DMS153 treated with DMSO at 0.1 percent for 48 hours (cell line): ENCODE data around the gene CA6.
"Not testable (repeated sequence)": the region's sequence is repeated elsewhere in the genome, so short reads cannot be mapped to it uniquely, and the experiment has no call there.

Experiments used
- DNase-seq: peaks from one replicate; lab custom pipeline; 2025; ENCODE audit not compliant: unreplicated experiment; lab: John Stamatoyannopoulos, UW

Gene CA6

GRCh38 chr1:8926707-8927694 lies 18.7 kb upstream of the CA6 start:
- no peak for DNase-seq

GRCh38 chr1:8930116-8930515 lies 15.6 kb upstream of the CA6 start:
- no peak for DNase-seq

- not testable (repeated sequence) for DNase-seq
Observed at GRCh38 chr1:8937051-8937450, 8.6 kb upstream of the CA6 start.

GRCh38 chr1:8937701-8938100 lies 8.0 kb upstream of the CA6 start:
- DNase-seq, result no peak

GRCh38 chr1:8938232-8938999 lies 7.3 kb upstream of the CA6 start:
- DNase-seq, result no peak

GRCh38 chr1:8939000-8939265 lies 6.7 kb upstream of the CA6 start:
- no peak for DNase-seq

GRCh38 chr1:8939362-8939995 lies 6.2 kb upstream of the CA6 start:
- no peak for DNase-seq

GRCh38 chr1:8941906-8942305 lies 3.8 kb upstream of the CA6 start:
- no peak for DNase-seq

- peak; percentile 48 for DNase-seq
Observed at GRCh38 chr1:8943498-8944405, 1.9 kb upstream of the CA6 start.

GRCh38 chr1:8947127-8947691 lies 1.5 kb downstream of the CA6 start:
- no peak for DNase-seq

GRCh38 chr1:8950309-8950708 lies 4.6 kb downstream of the CA6 start:
- DNase-seq, result no peak

GRCh38 chr1:8951231-8951630 lies 5.6 kb downstream of the CA6 start:
- DNase-seq, result no peak

GRCh38 chr1:8955406-8955805 lies 9.7 kb downstream of the CA6 start:
- DNase-seq, result no peak

- DNase-seq, result no peak
Observed at GRCh38 chr1:8956461-8957349, 11.0 kb downstream of the CA6 start.

GRCh38 chr1:8962812-8963530 lies 17.3 kb downstream of the CA6 start:
- peak; percentile 16 for DNase-seq

- no peak for DNase-seq
Observed at GRCh38 chr1:8963963-8964362, 18.3 kb downstream of the CA6 start.

GRCh38 chr1:8965121-8965820 lies 19.6 kb downstream of the CA6 start:
- DNase-seq, result no peak

- no peak for DNase-seq
Observed at GRCh38 chr1:8966606-8967005, 20.9 kb downstream of the CA6 start.
